ENCODE measurements around the gene RTN4RL2.

The RTN4RL2 gene

GRCh38 chr11:57424792-57425564, 35.4 kb upstream of the RTN4RL2 start:
- no CpG with 5 or more reads among the region's 15 CpGs for WGBS (ENCODE audit: extremely low coverage, insufficient coverage, low lambda C conversion rate)
- H3K4me2 ChIP-seq (ENCODE audit: low read length) = no peak overlapping the region
- H3K4me3 ChIP-seq (ENCODE audit: low read length) = no peak overlapping the region
- no peak overlapping the region for H3K18ac ChIP-seq (ENCODE audit: low read length)
- H3K4ac ChIP-seq (ENCODE audit: low read depth, low read length) = no peak overlapping the region
- H3K23ac ChIP-seq (ENCODE audit: low read length) = no peak overlapping the region
- H2BK5ac ChIP-seq (ENCODE audit: low read length) = no peak overlapping the region
- no peaks in the 10 kb centered on the region for H3K79me1 ChIP-seq (ENCODE audit: low read length)
- H3K36me3 ChIP-seq (ENCODE audit: control insufficient read depth, insufficient read depth, low read length) = peaks cover 4% of the 10 kb centered on the region
- no peaks in the 10 kb centered on the region for H3K27me3 ChIP-seq (ENCODE audit: insufficient read depth, low read length, poor library complexity)
- no peak overlapping the region for H2BK15ac ChIP-seq (replicated peaks; ENCODE audit: low read depth)
- no peak overlapping the region for H4K5ac ChIP-seq (ENCODE audit: low read length)
- peaks cover 9% of the 10 kb centered on the region for H3K4me1 ChIP-seq (ENCODE audit: control insufficient read depth, low read depth, low read length)
- no peaks in the 10 kb centered on the region for H3K79me2 ChIP-seq (ENCODE audit: control insufficient read depth, insufficient read depth, low read length)
- peak overlapping the region; percentile 58 for H3K56ac ChIP-seq (ENCODE audit: low read length)
- no peak overlapping the region for H2BK120ac ChIP-seq (ENCODE audit: low read depth, low read length)
- no peak overlapping the region for H2AK5ac ChIP-seq (ENCODE audit: low read length)
- DNase-seq = peak; percentile 87
- H4K8ac ChIP-seq (ENCODE audit: low read depth, low read length) = no peak overlapping the region
- H3K9ac ChIP-seq (ENCODE audit: low read length) = peak overlapping the region; percentile 5
- no peak overlapping the region for H3K27ac ChIP-seq (ENCODE audit: low read depth, low read length)

DNA sequence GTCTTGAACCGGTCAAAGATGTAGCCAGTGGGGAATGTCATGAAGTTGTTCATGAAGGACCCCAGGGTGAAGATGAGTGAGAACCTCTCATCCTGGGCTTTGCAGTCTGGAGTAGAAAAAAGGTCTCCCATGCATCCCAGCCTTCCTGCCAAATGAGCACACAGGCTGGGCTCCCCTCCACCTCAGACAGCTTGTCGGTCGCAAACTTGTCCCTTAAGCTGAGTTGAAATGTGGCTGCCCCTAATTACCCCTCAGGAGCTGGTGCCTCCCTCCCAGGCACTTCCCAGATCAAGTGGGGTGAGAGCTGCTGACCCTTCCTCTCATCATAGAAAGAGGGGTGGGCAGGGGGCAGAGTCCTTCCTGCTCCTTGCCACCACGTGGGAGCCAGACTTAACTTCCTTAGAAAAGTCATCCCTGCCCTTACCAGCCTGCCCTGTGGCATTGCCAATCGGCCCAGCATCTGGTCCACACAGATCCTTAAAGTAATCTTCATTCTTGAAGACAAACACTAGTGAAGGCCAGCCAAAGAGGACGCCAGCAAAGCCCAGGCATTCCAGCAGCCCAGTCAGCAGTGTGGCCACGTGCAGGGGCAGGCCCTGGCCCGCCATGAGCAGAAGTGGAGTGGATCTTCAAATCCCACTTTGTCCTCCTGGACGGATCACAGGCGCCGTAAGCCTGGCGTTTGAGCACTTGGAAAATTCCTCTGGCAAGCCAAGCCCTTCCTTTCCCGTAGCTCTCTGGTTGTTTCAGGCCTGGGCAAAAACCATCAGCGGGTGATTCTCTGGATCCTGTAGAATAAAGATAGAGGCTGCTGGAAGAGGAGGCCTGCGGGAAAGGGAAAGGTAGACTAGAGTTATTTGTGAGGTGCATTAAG, 34.5 kb upstream of the RTN4RL2 start:
- peak overlapping the region; percentile 58 for H3K56ac ChIP-seq (ENCODE audit: low read length)
- no peak overlapping the region for H3K4me3 ChIP-seq (ENCODE audit: low read length)
- no peak overlapping the region for H3K27ac ChIP-seq (ENCODE audit: low read depth, low read length)
- no peak overlapping the region for H4K8ac ChIP-seq (ENCODE audit: low read depth, low read length)
- H3K4me2 ChIP-seq (ENCODE audit: low read length) = no peak overlapping the region
- no peaks in the 10 kb centered on the region for H3K79me1 ChIP-seq (ENCODE audit: low read length)
- H3K27me3 ChIP-seq (ENCODE audit: insufficient read depth, low read length, poor library complexity) = no peaks in the 10 kb centered on the region
- no peak overlapping the region for H2AK5ac ChIP-seq (ENCODE audit: low read length)
- no peaks in the 10 kb centered on the region for H3K79me2 ChIP-seq (ENCODE audit: control insufficient read depth, insufficient read depth, low read length)
- no peak overlapping the region for H3K9ac ChIP-seq (ENCODE audit: low read length)
- no peak overlapping the region for H2BK120ac ChIP-seq (ENCODE audit: low read depth, low read length)
- DNase-seq = no peak
- WGBS (ENCODE audit: extremely low coverage, insufficient coverage, low lambda C conversion rate) = no CpG with 5 or more reads among the region's 15 CpGs
- no peak overlapping the region for H2BK15ac ChIP-seq (replicated peaks; ENCODE audit: low read depth)
- H3K23ac ChIP-seq (ENCODE audit: low read length) = no peak overlapping the region
- H3K4ac ChIP-seq (ENCODE audit: low read depth, low read length) = no peak overlapping the region
- H4K5ac ChIP-seq (ENCODE audit: low read length) = no peak overlapping the region
- no peak overlapping the region for H2BK5ac ChIP-seq (ENCODE audit: low read length)
- peaks cover 9% of the 10 kb centered on the region for H3K4me1 ChIP-seq (ENCODE audit: control insufficient read depth, low read depth, low read length)
- peaks cover 2% of the 10 kb centered on the region for H3K36me3 ChIP-seq (ENCODE audit: control insufficient read depth, insufficient read depth, low read length)
- no peak overlapping the region for H3K18ac ChIP-seq (ENCODE audit: low read length)

GRCh38 chr11:57426439-57426928, 33.8 kb upstream of the RTN4RL2 start:
- peaks cover 9% of the 10 kb centered on the region for H3K4me1 ChIP-seq (ENCODE audit: control insufficient read depth, low read depth, low read length)
- peak overlapping the region; percentile 93 for H4K8ac ChIP-seq (ENCODE audit: low read depth, low read length)
- peak overlapping the region; percentile 43 for H3K4me3 ChIP-seq (ENCODE audit: low read length)
- no peaks in the 10 kb centered on the region for H3K79me2 ChIP-seq (ENCODE audit: control insufficient read depth, insufficient read depth, low read length)
- no peak overlapping the region for H2BK5ac ChIP-seq (ENCODE audit: low read length)
- H3K56ac ChIP-seq (ENCODE audit: low read length) = peak overlapping the region; percentile 80
- peak overlapping the region; percentile 48 for H2BK15ac ChIP-seq (replicated peaks; ENCODE audit: low read depth)
- no CpG with 5 or more reads among the region's 16 CpGs for WGBS (ENCODE audit: extremely low coverage, insufficient coverage, low lambda C conversion rate)
- peak overlapping the region; percentile 24 for H2BK120ac ChIP-seq (ENCODE audit: low read depth, low read length)
- no peak overlapping the region for H3K23ac ChIP-seq (ENCODE audit: low read length)
- H3K4me2 ChIP-seq (ENCODE audit: low read length) = peak overlapping the region; percentile 78
- peak overlapping the region; percentile 73 for H3K4ac ChIP-seq (ENCODE audit: low read depth, low read length)
- no peak overlapping the region for H4K5ac ChIP-seq (ENCODE audit: low read length)
- H2AK5ac ChIP-seq (ENCODE audit: low read length) = no peak overlapping the region
- peak; percentile 47 for DNase-seq
- peak overlapping the region; percentile 72 for H3K9ac ChIP-seq (ENCODE audit: low read length)
- peaks cover 2% of the 10 kb centered on the region for H3K36me3 ChIP-seq (ENCODE audit: control insufficient read depth, insufficient read depth, low read length)
- H3K79me1 ChIP-seq (ENCODE audit: low read length) = no peaks in the 10 kb centered on the region
- no peak overlapping the region for H3K27ac ChIP-seq (ENCODE audit: low read depth, low read length)
- peak overlapping the region; percentile 96 for H3K18ac ChIP-seq (ENCODE audit: low read length)
- H3K27me3 ChIP-seq (ENCODE audit: insufficient read depth, low read length, poor library complexity) = no peaks in the 10 kb centered on the region

DNA sequence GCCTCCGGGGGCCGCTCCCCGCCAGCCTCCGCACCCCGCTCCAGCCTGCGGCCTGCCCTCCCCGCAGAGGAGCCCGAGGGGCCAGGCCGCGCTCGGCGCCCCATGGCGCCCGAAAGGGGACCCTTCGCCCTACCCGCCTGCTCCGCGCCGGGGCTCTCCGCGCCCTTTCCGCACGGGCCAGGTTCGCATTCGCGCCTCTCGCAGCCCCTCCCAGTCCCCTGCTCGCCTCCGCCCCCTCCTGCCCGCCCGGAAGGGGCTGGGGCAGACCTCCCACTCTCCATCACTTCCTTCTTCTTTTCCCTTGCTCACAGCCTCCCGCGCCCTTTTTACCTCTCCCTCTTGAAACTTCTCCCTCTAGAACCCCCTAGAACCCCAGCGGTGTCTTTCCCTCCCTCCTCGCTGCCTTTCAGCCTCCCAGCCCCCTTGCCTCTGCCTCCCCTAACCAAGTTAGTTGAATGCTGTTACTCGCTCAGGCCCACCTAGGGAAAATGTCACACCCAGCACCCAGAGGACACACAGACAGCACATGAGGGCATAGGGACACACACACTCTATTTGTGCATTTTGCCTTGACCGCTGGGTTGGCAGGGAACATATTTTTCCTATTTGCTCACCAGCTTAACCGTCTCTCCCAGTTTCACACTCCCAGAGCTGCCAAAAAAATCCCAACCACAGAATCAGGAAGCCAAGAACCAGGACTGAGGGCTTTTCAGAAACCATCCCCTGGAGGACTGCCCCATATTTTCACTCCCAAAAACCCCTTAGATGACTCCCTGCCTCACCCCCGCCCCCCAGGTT, 33.2 kb upstream of the RTN4RL2 start, which contains the start of gene SLC43A3:
Gene SLC43A3 (minus strand): TSS at position 193 of the 798 bp plus-strand sequence. CDS start 949 bp downstream, outside the sequence.
- Histone ChIP-seq H4K8ac (ENCODE audit: low read depth, low read length) (peak within 1 kb of the TSS; percentile 93), H2AK5ac (ENCODE audit: low read length) (peak within 1 kb of the TSS; percentile 72), H4K5ac (ENCODE audit: low read length) (peak within 1 kb of the TSS; percentile 84), H3K23ac (ENCODE audit: low read length) (no peak within 1 kb of the TSS), H3K56ac (ENCODE audit: low read length) (peak within 1 kb of the TSS; percentile 88), H3K36me3 (ENCODE audit: control insufficient read depth, insufficient read depth, low read length) (peaks cover 2% of the 10 kb centered on the region), H2BK5ac (ENCODE audit: low read length) (no peak within 1 kb of the TSS), H3K4me3 (ENCODE audit: low read length) (peak within 1 kb of the TSS; percentile 43), H3K27me3 (ENCODE audit: insufficient read depth, low read length, poor library complexity) (no peaks in the 10 kb centered on the region), H3K18ac (ENCODE audit: low read length) (peak within 1 kb of the TSS; percentile 96), H2BK15ac (replicated peaks; ENCODE audit: low read depth) (peak within 1 kb of the TSS; percentile 48), H3K27ac (ENCODE audit: low read depth, low read length) (no peak within 1 kb of the TSS), H3K4ac (ENCODE audit: low read depth, low read length) (peak within 1 kb of the TSS; percentile 73), H3K4me2 (ENCODE audit: low read length) (peak within 1 kb of the TSS; percentile 78), H2BK120ac (ENCODE audit: low read depth, low read length) (peak within 1 kb of the TSS; percentile 24), H3K79me2 (ENCODE audit: control insufficient read depth, insufficient read depth, low read length) (no peaks in the 10 kb centered on the region), H3K79me1 (ENCODE audit: low read length) (no peaks in the 10 kb centered on the region), H3K4me1 (ENCODE audit: control insufficient read depth, low read depth, low read length) (peaks cover 9% of the 10 kb centered on the region), H3K9ac (ENCODE audit: low read length) (peak within 1 kb of the TSS; percentile 72)
- DNase-seq = peak; percentile 71
- no CpG with 5 or more reads among the region's 39 CpGs for WGBS (ENCODE audit: extremely low coverage, insufficient coverage, low lambda C conversion rate)

- no peak for DNase-seq
- no peak overlapping the region for H2AK5ac ChIP-seq (ENCODE audit: low read length)
- no peak overlapping the region for H3K18ac ChIP-seq (ENCODE audit: low read length)
- no peaks in the 10 kb centered on the region for H3K79me2 ChIP-seq (ENCODE audit: control insufficient read depth, insufficient read depth, low read length)
- H3K4me3 ChIP-seq (ENCODE audit: low read length) = no peak overlapping the region
- no peak overlapping the region for H3K56ac ChIP-seq (ENCODE audit: low read length)
- H3K9ac ChIP-seq (ENCODE audit: low read length) = no peak overlapping the region
- no peak overlapping the region for H3K4me2 ChIP-seq (ENCODE audit: low read length)
- WGBS (ENCODE audit: extremely low coverage, insufficient coverage, low lambda C conversion rate) = no CpG with 5 or more reads among the region's 8 CpGs
- no peak overlapping the region for H3K4ac ChIP-seq (ENCODE audit: low read depth, low read length)
- no peak overlapping the region for H3K23ac ChIP-seq (ENCODE audit: low read length)
- H2BK15ac ChIP-seq (replicated peaks; ENCODE audit: low read depth) = no peak overlapping the region
- H3K36me3 ChIP-seq (ENCODE audit: control insufficient read depth, insufficient read depth, low read length) = peaks cover 2% of the 10 kb centered on the region
- no peaks in the 10 kb centered on the region for H3K27me3 ChIP-seq (ENCODE audit: insufficient read depth, low read length, poor library complexity)
- H4K8ac ChIP-seq (ENCODE audit: low read depth, low read length) = no peak overlapping the region
- H3K4me1 ChIP-seq (ENCODE audit: control insufficient read depth, low read depth, low read length) = peaks cover 9% of the 10 kb centered on the region
- H4K5ac ChIP-seq (ENCODE audit: low read length) = no peak overlapping the region
- no peak overlapping the region for H2BK120ac ChIP-seq (ENCODE audit: low read depth, low read length)
- no peak overlapping the region for H2BK5ac ChIP-seq (ENCODE audit: low read length)
- no peak overlapping the region for H3K27ac ChIP-seq (ENCODE audit: low read depth, low read length)
- H3K79me1 ChIP-seq (ENCODE audit: low read length) = no peaks in the 10 kb centered on the region
Measured at GRCh38 chr11:57427727-57428082, 32.6 kb upstream of the RTN4RL2 start.
